ENCODE data around the gene CCDC171. TPM values are rescaled to one million over a fixed set of nuclear protein-coding genes. Genes with fewer than 3 reads are reported as not detected.

CCDC171 gene
- total and polyA plus RNA-seq, 10 of the 15 experiments (the other 5 are each of a cell fraction or from before 2014, with no cell fraction given), result 1.00 to 7.2 (median 2.8) TPM

GRCh38 chr9:16022228-16022627 lies 469.4 kb downstream of the CCDC171 start (continued):
- no peak for TF ChIP-seq ZBTB33 (IDR thresholded peaks at IDR 0.05)
- no peak for TF ChIP-seq RFX5 (IDR thresholded peaks at IDR 0.05; ENCODE audit: low read depth, low read length)
- no peak for TF ChIP-seq CEBPZ (IDR thresholded peaks at IDR 0.05; ENCODE audit: low read depth, low read length)
- no peak for TF ChIP-seq RELA (IDR thresholded peaks at IDR 0.05; ENCODE audit: borderline replicate concordance, partially characterized antibody)
- TF ChIP-seq SIN3A (IDR thresholded peaks at IDR 0.05; ENCODE audit: low read depth, low read length), result no peak
- TF ChIP-seq PML (IDR thresholded peaks at IDR 0.05; ENCODE audit: low read length), result no peak

- H3K79me2 ChIP-seq (ENCODE audit: control insufficient read depth, insufficient read depth, low read length), result no peaks in the 10 kb centered on the region
- ChIA-PET RAD21 (ENCODE audit: unreplicated experiment) (no interaction called here), POLR2A (no interaction called here), CTCF (interaction anchor here (0.9 kb wide), 1 partner anchor 16 kb away, joined by 3 read pairs; no protein-coding TSS in a partner anchor), SMC1A (ENCODE audit: uncharacterized antibody, unreplicated experiment) (no interaction called here)
- no peak overlapping the region for H3K27ac ChIP-seq (ENCODE audit: control insufficient read depth, insufficient read depth)
- no peaks in the 10 kb centered on the region for H3K27me3 ChIP-seq (replicated peaks in 1 of 2; ENCODE audit: control insufficient read depth in 2 of 2, insufficient read depth in 2 of 2, low read length in 1 of 2)
- in situ Hi-C loops (cut with MboI), result no loop called here
- no peaks in the 10 kb centered on the region for H3K4me1 ChIP-seq (ENCODE audit: control insufficient read depth, insufficient read depth, low read length)
- H3K9me3 ChIP-seq (replicated peaks; ENCODE audit: control insufficient read depth, insufficient read depth, low read length), result no peaks in the 10 kb centered on the region
- intact Hi-C loops (cut with micrococcal nuclease; ENCODE audit: unreplicated experiment), result no loop called here
- no peak for TF ChIP-seq TARDBP (IDR thresholded peaks at IDR 0.05; ENCODE audit: borderline replicate concordance)
- TF ChIP-seq SRF (IDR thresholded peaks at IDR 0.05; ENCODE audit: low read depth in 2 of 2, low read length in 2 of 2), result no peak
- TF ChIP-seq SPI1 (IDR thresholded peaks at IDR 0.05; ENCODE audit: borderline replicate concordance, insufficient read depth, low read depth, low read length), result no peak
- BruUV-seq (replicated peaks), result no TSS peak
- ATAC-seq (no peak), FAIRE-seq (no peak), DNase-seq (ENCODE audit: low read depth, low spot score) (no peak)
- 4% methylated on average over 1 of the region's 1 CpG for WGBS (ENCODE audit: insufficient coverage, insufficient replicate concordance, low lambda C conversion rate, missing lambda C conversion rate)
- no peaks in the 10 kb centered on the region for H3K36me3 ChIP-seq (ENCODE audit: control insufficient read depth in 2 of 2, insufficient read depth in 2 of 2, low read length in 1 of 2)
- no peak overlapping the region for H2AFZ ChIP-seq (ENCODE audit: control insufficient read depth, low read depth, low read length)
- no peak overlapping the region for H3K4me2 ChIP-seq (ENCODE audit: control insufficient read depth, insufficient read depth)
- no peak overlapping the region for H3K9ac ChIP-seq (ENCODE audit: control insufficient read depth, insufficient read depth, low read length)
- H4K20me1 ChIP-seq (ENCODE audit: control insufficient read depth, insufficient read depth), result no peaks in the 10 kb centered on the region
- no peak overlapping the region for H3K4me3 ChIP-seq
These were observed 470.6 kb downstream of the CCDC171 start for GRCh38 chr9:16023446-16023845.

Small RNA genes lying within 50 kb of the gene (small RNA-seq; reads per million reads assigned to genes)
- gene AL513423.1, result not detected
- not detected for gene HMGN2P16
- not detected for gene RN7SL98P
- 0.16 reads per million for gene RNU6-14P
- not detected for gene RNU6-246P

Other genes starting within 250 kb of the CCDC171 start
- gene TTC39B, start 245.8 kb upstream of the CCDC171 start, total RNA-seq (2014; rRNA removed), result 1.5 and 2.5 TPM in 2 replicates
- 1.7 and 2.6 TPM in 2 replicates for gene TTC39B, start 245.8 kb upstream of the CCDC171 start, total RNA-seq (2014; rRNA removed; fragmentation: Illumina TruSeq; extraction: Trizol)
- 2.4 and 3.6 TPM in 2 replicates for gene TTC39B, start 245.8 kb upstream of the CCDC171 start, total RNA-seq (2021)
- 1.4 and 2.2 TPM in 2 replicates for gene TTC39B, start 245.8 kb upstream of the CCDC171 start, polyA plus RNA-seq (2011; rRNA removed)
- gene TTC39B, start 245.8 kb upstream of the CCDC171 start, polyA plus RNA-seq (2014; fragmentation: Illumina TruSeq; extraction: Trizol), result 2.5 and 2.7 TPM in 2 replicates
- 1 to 10 TPM; 1.0 to 1.4 TPM for gene TTC39B, start 245.8 kb upstream of the CCDC171 start, polyA plus RNA-seq (2014; fragmentation: Nextera tagmentation; extraction: Ambion mirVana)
- 1.0 and 1.8 TPM in 2 replicates for gene TTC39B, start 245.8 kb upstream of the CCDC171 start, polyA plus RNA-seq (2014; rRNA removed)
- 1 to 10 TPM in 1 of 2 experiments, under 1 TPM in 1; 0.68 to 1.6 TPM for gene TTC39B, start 245.8 kb upstream of the CCDC171 start, polyA plus RNA-seq (2016; fragmentation: Nextera tagmentation; extraction: Ambion mirVana)
- 24.2 and 30.1 TPM in 2 replicates for gene SNAPC3, start 130.2 kb upstream of the CCDC171 start, total RNA-seq (2014; rRNA removed)
- 27.8 and 28.4 TPM in 2 replicates for gene SNAPC3, start 130.2 kb upstream of the CCDC171 start, total RNA-seq (2014; rRNA removed; fragmentation: Illumina TruSeq; extraction: Trizol)
- 19.4 and 24.4 TPM in 2 replicates for gene SNAPC3, start 130.2 kb upstream of the CCDC171 start, total RNA-seq (2021)
- gene SNAPC3, start 130.2 kb upstream of the CCDC171 start, polyA plus RNA-seq (2011; rRNA removed), result 47.4 and 67.3 TPM in 2 replicates
- 30.4 and 37.0 TPM in 2 replicates for gene SNAPC3, start 130.2 kb upstream of the CCDC171 start, polyA plus RNA-seq (2014; fragmentation: Illumina TruSeq; extraction: Trizol)
- 1 to 10 TPM; 5.7 to 7.4 TPM for gene SNAPC3, start 130.2 kb upstream of the CCDC171 start, polyA plus RNA-seq (2014; fragmentation: Nextera tagmentation; extraction: Ambion mirVana)
- gene SNAPC3, start 130.2 kb upstream of the CCDC171 start, polyA plus RNA-seq (2014; rRNA removed), result 17.4 and 22.1 TPM in 2 replicates
- 10 to 100 TPM; 25.1 to 28.0 TPM for gene SNAPC3, start 130.2 kb upstream of the CCDC171 start, polyA plus RNA-seq (2016; fragmentation: Nextera tagmentation; extraction: Ambion mirVana)
- 130 and 159 TPM in 2 replicates for gene PSIP1, start 42.1 kb upstream of the CCDC171 start, total RNA-seq (2014; rRNA removed)
- 286 and 301 TPM in 2 replicates for gene PSIP1, start 42.1 kb upstream of the CCDC171 start, total RNA-seq (2014; rRNA removed; fragmentation: Illumina TruSeq; extraction: Trizol)
- gene PSIP1, start 42.1 kb upstream of the CCDC171 start, total RNA-seq (2021), result 181 and 186 TPM in 2 replicates
- 179 and 352 TPM in 2 replicates for gene PSIP1, start 42.1 kb upstream of the CCDC171 start, polyA plus RNA-seq (2011; rRNA removed)
- gene PSIP1, start 42.1 kb upstream of the CCDC171 start, polyA plus RNA-seq (2014; fragmentation: Illumina TruSeq; extraction: Trizol), result 295 and 442 TPM in 2 replicates
- 100 to 1,000 TPM in 1 of 2 experiments, 10 to 100 TPM in 1; 75.5 to 115 TPM for gene PSIP1, start 42.1 kb upstream of the CCDC171 start, polyA plus RNA-seq (2014; fragmentation: Nextera tagmentation; extraction: Ambion mirVana)
- 125 and 166 TPM in 2 replicates for gene PSIP1, start 42.1 kb upstream of the CCDC171 start, polyA plus RNA-seq (2014; rRNA removed)
- 100 to 1,000 TPM; 100 to 299 TPM for gene PSIP1, start 42.1 kb upstream of the CCDC171 start, polyA plus RNA-seq (2016; fragmentation: Nextera tagmentation; extraction: Ambion mirVana)

All from GM12878 (cell line).